Cardiac muscle cell (in vitro differentiated cells and primary cell): Measurements from ENCODE around the gene PTBP1. TPM values are rescaled to one million over a fixed set of nuclear protein-coding genes. Genes with fewer than 3 reads are reported as not detected.

Experiments used
- DNase-seq, 2 donors: peaks; one replicate each; pipeline versions ENCODE4 v3.0.0 to v3.0.0-alpha.2; 2010 to 2017; ENCODE audit warnings: low read depth in 1 of 2, low spot score in 1 of 2
- H3K27ac ChIP-seq: fragments of 200-600 bp; sonication (generic); 2 replicates; pipeline ENCODE4 v1.5.1; 2016
- H3K27me3 ChIP-seq: fragments of 200-600 bp; sonication (generic); 2 replicates; pipeline ENCODE4 v1.6.0; 2016; ENCODE audit warnings: control low read depth
- H3K36me3 ChIP-seq: fragments of 200-600 bp; sonication (generic); 2 replicates; pipeline ENCODE4 v1.5.1; 2016; ENCODE audit warnings: control low read depth
- H3K4me1 ChIP-seq: fragments of 200-600 bp; sonication (generic); 2 replicates; pipeline ENCODE4 v1.8.1; 2017; ENCODE audit warnings: low read depth, mild to moderate bottlenecking, mixed run types
- H3K4me3 ChIP-seq: fragments of 200-600 bp; sonication (generic); 2 replicates; pipeline ENCODE4 v1.5.1; 2016; ENCODE audit warnings: mild to moderate bottlenecking
- H3K9me3 ChIP-seq: fragments of 200-600 bp; sonication (generic); 2 replicates; pipeline ENCODE4 v1.5.1; 2017; ENCODE audit warnings: low read depth, mild to moderate bottlenecking, control low read depth
- polyA plus RNA-seq: library from polyadenylated mRNA; unstranded; fragments of >200 nt; fragmentation: Nextera tagmentation; extraction: Ambion mirVana; gene quantifications from 2 replicates; pipeline ENCODE4 v1.2.1, GENCODE V29; 2016
- total RNA-seq: library from RNA; depleted of rRNA; stranded (reverse); fragments of >200 nt; gene quantifications from 2 replicates; pipeline ENCODE4 v1.2.3, GENCODE V29; 2016
- TF ChIP-seq, protein P1 (sequence below): IDR thresholded peaks from 2 replicates; pipeline ENCODE4 v1.5.1; 2012; ENCODE audit warnings: low read depth, mild to moderate bottlenecking, low read length

Gene PTBP1
- total and polyA plus RNA-seq, 2 experiments from 2014 or later, result 92.7 to 110 TPM

DNA sequence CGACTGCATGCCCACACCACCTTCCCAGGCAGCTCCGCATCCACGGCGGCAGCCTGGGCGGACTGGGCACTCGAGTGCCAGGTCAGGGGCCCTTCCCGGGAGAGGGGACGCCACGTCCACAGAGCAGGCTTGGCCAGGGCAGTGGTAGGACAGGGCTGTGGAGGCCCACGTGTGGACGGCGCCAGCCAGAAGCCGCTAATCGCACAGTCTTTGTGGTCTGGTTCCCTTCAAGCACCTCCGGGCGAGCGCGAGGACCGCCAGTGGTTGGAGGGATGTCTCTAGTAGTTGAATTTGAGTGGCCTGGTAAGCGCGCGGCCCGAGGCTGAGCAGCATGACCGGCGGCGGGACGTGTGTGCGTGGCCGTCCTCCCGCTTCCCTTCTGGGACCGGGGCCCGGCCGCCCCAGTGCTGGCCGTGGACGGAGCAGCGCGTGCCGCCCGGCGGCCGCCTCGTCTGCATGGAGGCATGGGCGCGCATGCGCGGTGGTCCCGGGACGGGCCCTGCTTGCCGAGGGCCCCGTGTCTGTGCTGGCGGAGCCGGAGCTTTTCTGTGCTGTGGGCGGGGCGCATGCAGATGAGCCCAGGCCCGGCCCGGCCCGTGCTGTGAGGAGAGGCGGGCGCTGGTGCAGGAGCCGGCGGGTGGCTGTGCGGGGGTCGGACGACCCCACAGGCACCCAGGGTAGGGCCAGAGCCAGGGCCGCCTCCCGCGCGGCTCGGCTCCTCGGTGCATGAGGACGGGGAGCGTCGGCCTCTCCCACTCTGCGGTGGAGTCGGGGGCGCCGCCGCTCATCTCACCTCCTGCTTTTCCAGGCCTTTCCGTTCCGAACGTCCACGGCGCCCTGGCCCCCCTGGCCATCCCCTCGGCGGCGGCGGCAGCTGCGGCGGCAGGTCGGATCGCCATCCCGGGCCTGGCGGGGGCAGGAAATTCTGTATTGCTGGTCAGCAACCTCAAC is 8.6 kb downstream of the PTBP1 start:
- DNase-seq, result no peak

DNA sequence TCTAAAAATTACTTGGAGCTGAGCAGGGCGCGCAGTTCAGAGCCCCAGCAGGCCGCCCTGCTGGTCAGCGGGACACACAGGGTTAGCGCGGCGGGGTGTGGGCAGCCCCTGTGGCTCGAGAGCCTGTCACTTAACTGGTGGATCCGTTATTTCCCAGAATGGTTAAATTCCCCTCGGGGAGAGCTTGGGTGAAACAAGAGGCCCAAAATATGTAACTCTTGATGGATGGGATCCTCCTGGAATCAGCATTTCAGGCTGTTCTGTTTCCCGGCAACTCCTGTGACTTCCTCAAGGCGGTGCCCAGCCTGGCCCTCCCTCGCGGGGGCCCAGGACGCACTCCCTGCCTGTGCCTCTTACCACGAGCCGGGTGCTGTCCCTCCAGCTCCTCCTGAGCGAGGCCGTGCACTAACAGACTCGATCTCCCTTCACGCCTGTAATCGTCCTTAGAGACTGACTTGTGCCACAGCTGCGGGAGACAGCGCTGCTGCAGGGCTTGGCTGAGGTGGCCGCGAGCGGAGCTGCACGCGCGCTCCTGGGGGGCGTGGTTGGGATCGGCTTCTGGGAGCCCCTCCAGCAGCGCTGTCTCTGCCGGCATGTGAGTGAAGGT is 9.7 kb downstream of the PTBP1 start:
- Histone ChIP-seq H3K9me3 (no peaks in the 10 kb centered on the region), H3K27ac (no peak overlapping the region), H3K4me1 (peaks cover 10% of the 10 kb centered on the region), H3K36me3 (peaks cover 76% of the 10 kb centered on the region), H3K27me3 (no peaks in the 10 kb centered on the region), H3K4me3 (no peak overlapping the region)
- TF ChIP-seq, protein P1, sequence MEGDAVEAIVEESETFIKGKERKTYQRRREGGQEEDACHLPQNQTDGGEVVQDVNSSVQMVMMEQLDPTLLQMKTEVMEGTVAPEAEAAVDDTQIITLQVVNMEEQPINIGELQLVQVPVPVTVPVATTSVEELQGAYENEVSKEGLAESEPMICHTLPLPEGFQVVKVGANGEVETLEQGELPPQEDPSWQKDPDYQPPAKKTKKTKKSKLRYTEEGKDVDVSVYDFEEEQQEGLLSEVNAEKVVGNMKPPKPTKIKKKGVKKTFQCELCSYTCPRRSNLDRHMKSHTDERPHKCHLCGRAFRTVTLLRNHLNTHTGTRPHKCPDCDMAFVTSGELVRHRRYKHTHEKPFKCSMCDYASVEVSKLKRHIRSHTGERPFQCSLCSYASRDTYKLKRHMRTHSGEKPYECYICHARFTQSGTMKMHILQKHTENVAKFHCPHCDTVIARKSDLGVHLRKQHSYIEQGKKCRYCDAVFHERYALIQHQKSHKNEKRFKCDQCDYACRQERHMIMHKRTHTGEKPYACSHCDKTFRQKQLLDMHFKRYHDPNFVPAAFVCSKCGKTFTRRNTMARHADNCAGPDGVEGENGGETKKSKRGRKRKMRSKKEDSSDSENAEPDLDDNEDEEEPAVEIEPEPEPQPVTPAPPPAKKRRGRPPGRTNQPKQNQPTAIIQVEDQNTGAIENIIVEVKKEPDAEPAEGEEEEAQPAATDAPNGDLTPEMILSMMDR, result no peak
- DNase-seq, result no peak

More for the DNA sequence above, 8.6 kb downstream of the PTBP1 start:
- H3K9me3 ChIP-seq, result no peaks in the 10 kb centered on the region
- H3K4me3 ChIP-seq, result no peak overlapping the region
- TF ChIP-seq, protein P1, result no peak
- no peaks in the 10 kb centered on the region for H3K27me3 ChIP-seq
- H3K4me1 ChIP-seq, result peaks cover 20% of the 10 kb centered on the region
- peaks cover 65% of the 10 kb centered on the region for H3K36me3 ChIP-seq
- no peak overlapping the region for H3K27ac ChIP-seq

DNA sequence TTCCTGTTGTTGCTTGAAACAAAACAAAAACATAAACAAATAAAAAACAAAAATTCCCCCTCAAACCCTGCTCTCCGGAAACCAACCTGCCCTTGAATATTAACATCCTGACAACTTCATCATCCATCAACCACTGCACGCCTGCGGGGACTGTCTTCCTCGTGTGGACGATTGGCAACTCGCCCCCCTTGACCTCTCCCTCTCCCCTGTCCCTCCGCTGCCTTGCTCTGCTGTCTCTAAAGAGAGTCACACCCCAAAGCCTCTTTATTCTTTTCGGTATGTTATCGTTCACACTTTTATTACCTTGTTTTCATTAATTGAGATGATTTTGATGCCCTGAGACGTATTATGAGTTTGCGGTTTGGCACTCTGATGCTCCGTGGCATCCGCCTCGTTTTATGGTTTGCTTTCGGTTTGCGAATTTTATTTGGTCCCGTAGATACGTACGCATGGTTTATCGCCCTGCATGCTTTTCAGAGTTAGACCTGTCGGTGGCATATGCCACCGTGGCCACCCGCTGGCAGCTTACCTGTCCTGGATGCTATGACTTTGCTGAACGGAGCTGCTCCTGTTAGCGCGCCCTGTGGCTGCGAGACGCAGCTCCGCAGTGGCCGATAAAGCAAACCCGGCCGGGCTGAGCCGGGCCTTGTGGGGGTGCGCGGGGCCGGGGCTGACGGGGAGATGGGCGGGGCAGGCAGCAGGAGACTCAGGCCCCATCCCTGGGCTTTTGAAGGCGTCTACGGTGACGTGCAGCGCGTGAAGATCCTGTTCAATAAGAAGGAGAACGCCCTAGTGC is 10.6 kb downstream of the PTBP1 start:
- TF ChIP-seq, protein P1, result no peak
- H3K4me3 ChIP-seq, result no peak overlapping the region
- no peak for DNase-seq
- peaks cover 2% of the 10 kb centered on the region for H3K4me1 ChIP-seq
- peaks cover 78% of the 10 kb centered on the region for H3K36me3 ChIP-seq
- no peaks in the 10 kb centered on the region for H3K9me3 ChIP-seq
- no peak overlapping the region for H3K27ac ChIP-seq
- no peaks in the 10 kb centered on the region for H3K27me3 ChIP-seq

DNA sequence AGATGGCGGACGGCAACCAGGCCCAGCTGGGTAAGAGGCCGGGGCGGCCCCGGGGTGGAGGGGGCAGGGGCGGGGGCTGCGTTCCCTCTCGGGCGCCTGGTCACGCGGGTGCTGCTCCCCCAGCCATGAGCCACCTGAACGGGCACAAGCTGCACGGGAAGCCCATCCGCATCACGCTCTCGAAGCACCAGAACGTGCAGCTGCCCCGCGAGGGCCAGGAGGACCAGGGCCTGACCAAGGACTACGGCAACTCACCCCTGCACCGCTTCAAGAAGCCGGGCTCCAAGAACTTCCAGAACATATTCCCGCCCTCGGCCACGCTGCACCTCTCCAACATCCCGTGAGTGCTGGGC is 11.1 kb downstream of the PTBP1 start:
- no peaks in the 10 kb centered on the region for H3K27me3 ChIP-seq
- no peak overlapping the region for H3K27ac ChIP-seq
- H3K4me1 ChIP-seq, result no peaks in the 10 kb centered on the region
- no peak overlapping the region for H3K4me3 ChIP-seq
- DNase-seq, result no peak
- peaks cover 84% of the 10 kb centered on the region for H3K36me3 ChIP-seq
- TF ChIP-seq, protein P1, result no peak
- no peaks in the 10 kb centered on the region for H3K9me3 ChIP-seq

DNA sequence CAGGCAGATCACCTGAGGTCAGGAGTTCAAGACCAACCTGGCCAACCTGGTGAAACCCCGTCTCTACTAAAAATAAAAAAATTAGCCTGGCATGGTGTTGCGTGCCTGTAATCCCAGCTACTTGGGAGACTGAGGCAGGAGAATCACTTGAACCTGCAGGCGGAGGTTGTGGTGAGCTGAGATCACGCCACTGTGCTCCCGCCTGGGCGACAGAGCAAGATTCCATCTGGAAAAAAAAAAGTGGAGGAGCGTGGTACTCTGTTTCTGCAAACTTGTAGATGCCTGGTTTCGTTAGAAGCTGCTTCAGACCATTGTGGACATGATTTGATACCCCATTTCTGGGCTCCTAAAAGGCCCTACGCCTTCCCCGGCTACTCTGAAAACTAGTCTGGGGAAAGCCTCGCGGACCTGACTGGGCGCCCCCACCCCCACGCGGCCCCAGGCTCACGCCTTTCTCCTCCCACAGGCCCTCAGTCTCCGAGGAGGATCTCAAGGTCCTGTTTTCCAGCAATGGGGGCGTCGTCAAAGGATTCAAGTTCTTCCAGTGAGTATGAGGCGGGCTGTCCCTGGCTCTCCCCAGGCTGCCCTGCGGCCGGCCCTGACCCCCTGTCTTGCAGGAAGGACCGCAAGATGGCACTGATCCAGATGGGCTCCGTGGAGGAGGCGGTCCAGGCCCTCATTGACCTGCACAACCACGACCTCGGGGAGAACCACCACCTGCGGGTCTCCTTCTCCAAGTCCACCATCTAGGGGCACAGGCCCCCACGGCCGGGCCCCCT is 13.0 kb downstream of the PTBP1 start:
- Histone ChIP-seq H3K4me1 (no peaks in the 10 kb centered on the region), H3K27me3 (no peaks in the 10 kb centered on the region), H3K36me3 (peaks cover 75% of the 10 kb centered on the region), H3K9me3 (no peaks in the 10 kb centered on the region), H3K4me3 (no peak overlapping the region), H3K27ac (peak overlapping the region; percentile 30)
- no peak for DNase-seq
- TF ChIP-seq, protein P1, result no peak
